ENCODE measurements around the gene NUSAP1. TPM values are rescaled to one million over a fixed set of nuclear protein-coding genes. Genes with fewer than 3 reads are reported as not detected.

Gene NUSAP1
- total and polyA plus RNA-seq, 10 of the 15 experiments (the other 5 are each of a cell fraction or from before 2014, with no cell fraction given), result 158 to 315 (median 229) TPM

- TF ChIP-seq PML (IDR thresholded peaks at IDR 0.05; ENCODE audit: low read length) (0 out of 2 replicates have a peak, but pooled peaks have one; percentile 69), MTA2 (IDR thresholded peaks at IDR 0.05; ENCODE audit: low read depth) (no peak), USF2 (IDR thresholded peaks at IDR 0.05; ENCODE audit: borderline replicate concordance, low read depth, low read length) (peak; percentile 83), SUZ12 (IDR thresholded peaks at IDR 0.05; ENCODE audit: unreplicated experiment) (no peak), POU2F2 (IDR thresholded peaks at IDR 0.05; ENCODE audit: borderline replicate concordance, low read depth, low read length) (peak; percentile 68), KDM1A (IDR thresholded peaks at IDR 0.05; ENCODE audit: borderline replicate concordance) (no peak), BCLAF1 (IDR thresholded peaks at IDR 0.05) (no peak), PAX5 (IDR thresholded peaks at IDR 0.05; ENCODE audit: borderline replicate concordance, low read depth, low read length) (0 out of 2 replicates have a peak, but pooled peaks have one; percentile 37), RAD51 (IDR thresholded peaks at IDR 0.05) (peak; percentile 99), CREB1 (IDR thresholded peaks at IDR 0.05; ENCODE audit: low read depth) (peak; percentile 92), YY1 (IDR thresholded peaks at IDR 0.05; ENCODE audit: low read depth, low read length) (peak; percentile 98), ZSCAN29 (IDR thresholded peaks at IDR 0.05) (no peak; the same call in 1 of the 2 replicates), POLR2A (IDR thresholded peaks at IDR 0.05; ENCODE audit: low read depth, low read length) (peak; percentile 95), RELB (IDR thresholded peaks at IDR 0.05; ENCODE audit: low read depth) (no peak; the same call in 1 of the 2 replicates), IKZF2 (IDR thresholded peaks at IDR 0.05) (no peak), NKRF (conservative IDR thresholded peaks at IDR 0.05) (peak; percentile 86), SIN3A (IDR thresholded peaks at IDR 0.05; ENCODE audit: low read depth, low read length) (peak; percentile 36; the same call in 1 of the 2 replicates), CREM (IDR thresholded peaks at IDR 0.05; ENCODE audit: low read depth) (peak; percentile 72), ZNF207 (IDR thresholded peaks at IDR 0.05; ENCODE audit: borderline replicate concordance) (0 out of 2 replicates have a peak, but pooled peaks have one; percentile 29), ZBTB4 (CRISPR knock-in tag; IDR thresholded peaks at IDR 0.05) (no peak)
These were observed 48.8 kb upstream of the NUSAP1 start (continued) for GRCh38 chr15:41283653-41284426.

Measured in GM12878 (cell line).